Effector CD8-positive, alpha-beta T cell (primary cell): ENCODE results near the gene HMBS.
"Not testable (repeated sequence)": the region's sequence is repeated elsewhere in the genome, so short reads cannot be mapped to it uniquely, and the experiment has no call there.

Experiments used
- DNase-seq: peaks from one replicate; lab custom pipeline; 2025; lab: John Stamatoyannopoulos, UW
- total RNA-seq, 4 experiments: gene quantifications; one replicate each; lab custom pipeline; 2026; lab: John Stamatoyannopoulos, UW

HMBS gene
- total RNA-seq, result 7.2 to 13.4 (median 8.1) reads per million in 4 experiments

- peak; percentile 83 for DNase-seq
Measured at GRCh38 chr11:119084663-119085436, at the start of gene HMBS. HMBS (plus strand) TSS chr11:119084881; CDS start chr11:119085034, 153 bp downstream.

DNA sequence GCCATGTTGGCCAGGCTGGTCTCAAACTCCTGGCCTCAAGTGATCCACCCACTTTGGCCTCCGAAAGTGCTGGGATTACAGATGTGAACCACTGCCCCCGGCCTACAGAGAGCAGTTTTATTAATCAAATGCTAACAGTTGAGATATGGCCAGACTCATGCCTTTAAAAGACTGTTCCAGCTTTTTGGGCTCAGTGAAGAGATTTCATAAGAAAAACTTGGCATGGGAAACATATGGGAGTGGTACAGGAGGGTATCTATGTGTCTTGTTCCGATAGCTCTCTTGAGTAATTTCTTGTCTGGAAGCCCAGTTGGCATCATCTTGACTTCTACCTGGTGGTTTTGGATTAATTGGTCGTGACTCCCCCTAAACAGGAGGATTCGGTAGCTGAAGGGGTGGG is 45.8 kb upstream of the HMBS start:
- no peak for DNase-seq

DNA sequence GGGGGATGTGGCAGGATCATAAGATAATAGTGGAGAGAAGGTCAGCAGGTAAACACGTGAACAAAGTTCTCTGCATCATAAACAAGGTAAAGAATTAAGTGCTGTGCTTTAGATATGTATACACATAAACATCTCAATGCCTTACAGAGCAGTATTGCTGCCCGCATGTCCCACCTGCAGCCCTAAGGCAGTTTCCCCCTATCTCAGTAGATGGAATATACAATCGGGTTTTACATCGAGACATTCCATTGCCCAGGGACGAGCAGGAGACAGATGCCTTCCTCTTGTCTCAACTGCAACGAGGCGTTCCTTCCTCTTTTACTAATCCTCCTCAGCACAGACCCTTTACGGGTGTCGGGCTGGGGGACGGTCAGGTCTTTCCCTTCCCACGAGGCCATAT is 45.2 kb upstream of the HMBS start:
- DNase-seq, result not testable (repeated sequence)

DNA sequence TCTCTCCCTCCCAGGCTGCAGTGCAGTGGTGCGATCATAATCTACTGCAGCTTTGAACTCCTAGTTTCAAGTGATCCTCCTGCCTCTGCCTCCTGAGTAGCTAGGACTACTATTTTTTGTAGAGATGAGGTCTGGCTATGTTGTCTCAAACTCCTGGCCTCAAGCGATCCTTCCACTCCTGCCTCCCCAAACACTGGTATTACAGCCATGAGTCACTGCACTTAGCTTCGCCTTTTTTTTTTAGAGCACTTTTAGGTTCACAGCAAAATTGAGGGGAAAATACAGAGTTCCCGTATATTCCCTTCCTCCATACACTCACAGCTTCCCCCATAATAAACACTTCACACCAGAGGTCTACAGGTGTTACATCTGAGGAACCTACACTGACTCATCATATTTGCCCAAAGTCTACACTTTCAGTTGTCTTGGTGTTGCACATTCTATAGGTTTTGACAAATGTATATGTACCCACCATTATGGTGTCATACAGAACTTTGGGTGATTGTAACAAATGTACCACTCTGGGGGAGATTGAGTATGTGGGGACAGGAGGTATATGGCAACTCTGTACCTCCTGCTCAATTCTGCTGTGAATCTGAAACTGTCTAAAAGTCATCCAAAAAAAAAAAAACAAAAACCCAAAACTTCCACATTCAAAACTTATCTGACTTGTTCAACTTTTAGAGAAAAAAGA is 42.7 kb upstream of the HMBS start:
- no peak for DNase-seq

DNA sequence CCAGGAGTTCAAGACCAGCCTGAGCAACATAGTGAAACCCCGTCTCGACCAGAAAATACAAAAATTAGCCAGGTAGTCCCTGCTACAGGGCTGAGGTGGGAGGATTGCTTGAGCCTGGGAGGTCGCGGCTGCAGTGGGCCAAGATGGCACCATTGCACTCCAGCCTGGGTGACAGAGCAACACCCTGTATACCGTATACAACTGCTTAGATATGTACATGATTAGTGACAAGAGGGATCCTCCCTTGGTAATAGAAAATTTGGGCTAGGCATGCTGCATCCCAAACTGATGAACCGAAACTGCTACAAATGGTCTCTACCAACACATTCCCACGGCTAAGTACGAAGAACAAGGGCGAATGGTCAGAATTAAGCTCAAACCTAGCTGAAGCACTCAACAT is 41.8 kb upstream of the HMBS start:
- no peak for DNase-seq

GRCh38 chr11:119044708-119045107 is 40.0 kb upstream of the HMBS start:
- DNase-seq, result no peak

DNA sequence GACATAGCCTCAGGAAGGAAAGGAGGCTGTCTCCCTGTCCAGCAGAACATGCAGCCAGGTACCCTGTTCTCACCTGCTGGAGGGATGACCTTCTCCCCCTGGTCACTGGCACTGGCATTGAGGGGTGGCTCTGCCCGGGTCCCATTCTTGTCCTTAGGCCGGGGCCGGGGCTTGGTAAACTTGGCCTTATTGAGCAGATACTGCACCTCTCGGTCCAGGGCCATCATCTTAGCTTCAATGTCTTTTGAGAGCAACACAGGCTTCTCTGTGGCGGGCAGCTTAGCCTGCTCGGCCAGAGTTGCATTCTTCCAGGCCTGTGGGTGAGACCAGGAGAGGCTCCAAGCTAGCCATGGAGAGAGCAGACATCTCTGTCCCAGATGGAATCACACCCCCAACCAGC is 38.2 kb upstream of the HMBS start:
- DNase-seq, result no peak

- DNase-seq, result no peak
Measured at GRCh38 chr11:119047205-119047604, 37.5 kb upstream of the HMBS start.

DNA sequence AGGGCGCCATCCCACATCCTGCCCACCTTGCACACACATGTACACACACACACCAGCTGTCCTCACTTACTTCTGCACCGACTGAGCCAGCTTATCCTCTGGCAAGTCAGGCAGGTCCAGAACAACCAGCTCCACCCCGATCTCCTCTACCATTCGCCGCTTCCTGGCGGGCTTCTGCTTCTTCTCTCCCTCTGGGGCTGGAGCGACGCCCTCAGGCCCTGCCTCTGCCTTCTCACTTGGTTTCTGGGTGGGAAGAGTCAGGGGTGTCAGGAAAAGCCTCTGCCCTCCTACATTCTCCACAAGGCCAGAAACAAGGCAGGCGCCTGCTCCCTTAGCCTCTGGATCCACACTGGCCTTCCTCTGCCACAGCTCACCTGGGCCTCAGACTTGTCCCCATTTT is 36.0 kb upstream of the HMBS start:
- no peak for DNase-seq

GRCh38 chr11:119049081-119049480 is 35.6 kb upstream of the HMBS start:
- DNase-seq, result no peak

GRCh38 chr11:119051440-119052162 is 33.1 kb upstream of the HMBS start:
- DNase-seq, result no peak

- DNase-seq, result no peak
Measured at GRCh38 chr11:119052163-119052814, 32.4 kb upstream of the HMBS start.

GRCh38 chr11:119054418-119054817 is 30.3 kb upstream of the HMBS start:
- DNase-seq, result no peak

GRCh38 chr11:119055901-119056300 is 28.8 kb upstream of the HMBS start:
- DNase-seq, result no peak

GRCh38 chr11:119056421-119056999 is 28.2 kb upstream of the HMBS start:
- peak; percentile 30 for DNase-seq

DNA sequence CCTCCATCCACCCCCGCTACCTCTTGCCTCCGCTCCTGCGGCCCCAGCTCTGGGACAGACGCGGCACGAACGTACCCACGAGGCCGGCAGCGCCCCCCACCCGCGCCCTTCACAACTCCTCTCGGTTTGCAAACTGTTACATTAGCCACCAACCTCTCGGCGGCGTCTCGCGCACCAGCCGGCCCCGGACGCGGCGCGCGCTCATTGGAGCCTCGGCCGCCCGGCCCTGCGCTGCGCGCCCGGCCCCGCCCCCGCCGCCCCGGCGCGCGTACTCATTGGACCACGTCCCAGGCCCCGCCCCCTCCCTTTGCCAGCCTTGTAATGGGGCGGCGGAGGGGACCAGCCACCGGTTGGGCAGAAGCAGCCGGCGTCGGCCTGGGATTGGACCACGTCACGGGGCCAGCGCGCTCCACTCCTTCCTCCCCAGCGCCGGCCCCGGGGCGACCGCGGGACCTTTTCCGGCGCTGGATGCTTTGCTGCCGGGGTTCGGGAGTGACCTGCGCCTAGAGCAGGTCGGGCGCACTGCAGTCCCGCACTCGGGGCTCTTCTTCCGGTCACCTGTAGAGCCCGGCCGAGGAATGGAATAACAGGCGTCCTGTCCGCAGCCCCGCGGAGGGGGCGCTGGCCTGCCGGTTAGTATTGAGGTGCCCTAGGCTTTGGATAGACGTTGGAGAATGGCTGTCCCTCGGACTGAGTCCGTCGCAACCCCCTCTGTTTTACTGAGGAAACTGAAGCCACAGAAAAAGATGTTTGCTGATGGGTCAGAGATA is 27.5 kb upstream of the HMBS start, which contains the start of gene HYOU1:
HYOU1 (minus strand) TSS at position 206 of the 770 bp plus-strand sequence. CDS start 1,045 bp downstream, outside the sequence.
- DNase-seq, result peak; percentile 98

GRCh38 chr11:119059128-119059527 is 25.6 kb upstream of the HMBS start:
- not testable (repeated sequence) for DNase-seq

- no peak for DNase-seq
Measured at GRCh38 chr11:119061256-119061655, 23.4 kb upstream of the HMBS start.

- no peak for DNase-seq
Measured at GRCh38 chr11:119062779-119063178, 21.9 kb upstream of the HMBS start.

GRCh38 chr11:119065369-119065768 is 19.3 kb upstream of the HMBS start:
- DNase-seq, result peak; percentile 4
